Measurements from ENCODE around the gene ZG16B.

GRCh38 chr16:2798723-2799204 lies 31.3 kb upstream of the ZG16B start:
- no peak for TF ChIP-seq POLR2A (IDR thresholded peaks at IDR 0.05)
- no peak for TF ChIP-seq CTCF (IDR thresholded peaks at IDR 0.05 in 8 of 11, conservative IDR thresholded peaks at IDR 0.05 in 3 of 11)
- no peak for TF ChIP-seq POLR2AphosphoS5 (IDR thresholded peaks at IDR 0.05)

All from spleen (tissue), 7 donors.